SK-N-SH treated with all-trans-retinoic acid at 6 μM for 48 hours (cell line): ENCODE measurements around the gene PYCR2.

Source experiments
- ATAC-seq: fragments of 200-7000 bp; cut with Tn5 transposase; 3 replicates; pipeline ENCODE4 v1.9.1; 2020; ENCODE audit warnings: mild to moderate bottlenecking, moderate library complexity
- BACH2 ChIP-seq: fragments of 250-450 bp; sonication (Bioruptor Pico); IDR thresholded peaks from 2 replicates; pipeline ENCODE4 v1.9.0; 2021; ENCODE audit warnings: mild to moderate bottlenecking, borderline replicate concordance
- CREB5 ChIP-seq: fragments of 250-450 bp; sonication (Bioruptor Pico); IDR thresholded peaks from 2 replicates; pipeline ENCODE4 v1.5.1; 2020; ENCODE audit warnings: low read depth, mild to moderate bottlenecking, moderate library complexity
- CSDC2 ChIP-seq: fragments of 250-450 bp; sonication (Bioruptor Pico); IDR thresholded peaks from 2 replicates; pipeline ENCODE4 v1.5.0; 2020; ENCODE audit warnings: mild to moderate bottlenecking, moderate library complexity
- CSRNP3 ChIP-seq: fragments of 250-450 bp; sonication (Bioruptor Pico); IDR thresholded peaks from 2 replicates; pipeline ENCODE4 v1.5.1; 2021; ENCODE audit warnings: mild to moderate bottlenecking, moderate library complexity
- ESRRG ChIP-seq: fragments of 250-450 bp; sonication (Bioruptor Pico); IDR thresholded peaks from 2 replicates; pipeline ENCODE4 v1.6.1; 2021; ENCODE audit warnings: mild to moderate bottlenecking
- GLIS3 ChIP-seq: fragments of 250-450 bp; sonication (Bioruptor Pico); IDR thresholded peaks from 2 replicates; pipeline ENCODE4 v1.5.0; 2020; ENCODE audit warnings: mild to moderate bottlenecking, moderate library complexity
- ISL1 ChIP-seq: fragments of 250-450 bp; sonication (Bioruptor Pico); IDR thresholded peaks from 2 replicates; pipeline ENCODE4 v2.1.2; 2022; ENCODE audit warnings: mild to moderate bottlenecking, moderate library complexity
- OSR1 ChIP-seq: fragments of 250-450 bp; sonication (Bioruptor Pico); IDR thresholded peaks from 2 replicates; pipeline ENCODE4 v1.8.0; 2022; ENCODE audit warnings: moderate library complexity, mild to moderate bottlenecking, inconsistent platforms
- PATZ1 ChIP-seq: fragments of 250-450 bp; sonication (Bioruptor Pico); IDR thresholded peaks from 2 replicates; pipeline ENCODE4 v1.8.0; 2020; ENCODE audit warnings: mild to moderate bottlenecking, moderate library complexity, borderline replicate concordance
- PPARA ChIP-seq: fragments of 250-450 bp; sonication (Bioruptor Pico); IDR thresholded peaks from 2 replicates; pipeline ENCODE4 v1.5.0; 2020; ENCODE audit warnings: mild to moderate bottlenecking, borderline replicate concordance
- RARB ChIP-seq: fragments of 250-450 bp; sonication (Bioruptor Pico); IDR thresholded peaks from 2 replicates; pipeline ENCODE4 v1.8.0; 2021; ENCODE audit warnings: mild to moderate bottlenecking, moderate library complexity
- SNAI2 ChIP-seq: fragments of 250-450 bp; sonication (Bioruptor Pico); IDR thresholded peaks from 2 replicates; pipeline ENCODE4 v1.5.0; 2020; ENCODE audit warnings: mild to moderate bottlenecking, moderate library complexity
- TCF4 ChIP-seq: fragments of 250-450 bp; sonication (Bioruptor Pico); IDR thresholded peaks from 2 replicates; pipeline ENCODE4 v1.8.0; 2021; ENCODE audit warnings: mild to moderate bottlenecking, moderate library complexity, borderline replicate concordance
- TSHZ2 ChIP-seq: fragments of 250-450 bp; sonication (Bioruptor Pico); IDR thresholded peaks from 2 replicates; pipeline ENCODE4 v1.5.0; 2020; ENCODE audit warnings: mild to moderate bottlenecking, moderate library complexity
- ZC3H10 ChIP-seq: fragments of 250-450 bp; sonication (Bioruptor Pico); IDR thresholded peaks from 2 replicates; pipeline ENCODE4 v1.5.1; 2021; ENCODE audit warnings: mild to moderate bottlenecking, moderate library complexity
- ZFP3 ChIP-seq: fragments of 250-450 bp; sonication (Bioruptor Pico); IDR thresholded peaks from 2 replicates; pipeline ENCODE4 v1.5.0; 2020; ENCODE audit warnings: mild to moderate bottlenecking, moderate library complexity
- ZFP30 ChIP-seq: fragments of 450-650 bp; formaldehyde crosslinking; IDR thresholded peaks from 2 replicates; pipeline ENCODE4 v1.5.0; 2022; ENCODE audit warnings: mild to moderate bottlenecking, moderate library complexity
- ZNF565 ChIP-seq: fragments of 450-650 bp; formaldehyde crosslinking; conservative IDR thresholded peaks from 2 replicates; pipeline ENCODE4 v1.5.0; 2020; ENCODE audit warnings: low read depth, mild to moderate bottlenecking, moderate library complexity
- ZNF70 ChIP-seq: fragments of 450-650 bp; formaldehyde crosslinking; IDR thresholded peaks from 2 replicates; pipeline ENCODE4 v1.5.0; 2020; ENCODE audit warnings: mild to moderate bottlenecking, moderate library complexity
- ZNF8 ChIP-seq: fragments of 450-650 bp; formaldehyde crosslinking; IDR thresholded peaks from 2 replicates; pipeline ENCODE4 v1.5.0; 2020; ENCODE audit warnings: mild to moderate bottlenecking, moderate library complexity

The PYCR2 gene

DNA sequence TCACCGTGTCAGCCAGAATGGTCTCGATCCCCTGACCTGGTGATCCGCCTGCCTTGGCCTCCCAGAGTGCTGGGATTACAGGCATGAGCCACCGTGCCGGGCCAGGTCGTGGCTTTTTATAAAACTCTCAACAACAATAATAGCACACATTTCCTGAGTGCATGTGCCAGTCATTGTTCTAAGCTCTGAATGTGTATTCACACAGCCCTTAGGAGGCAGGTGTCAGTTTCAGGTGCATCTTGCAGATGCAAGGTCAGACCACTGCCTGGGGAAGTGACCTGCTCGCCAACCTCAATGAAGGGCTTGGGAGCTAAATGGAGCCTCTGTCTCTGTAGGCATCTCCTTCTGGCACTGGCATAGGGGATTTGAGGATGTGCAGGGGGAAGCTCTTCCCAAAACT is 18.5 kb upstream of the PYCR2 start:
- TF ChIP-seq ZC3H10 (CRISPR knock-in tag): no peak
- TF ChIP-seq OSR1 (CRISPR knock-in tag): no peak
- TF ChIP-seq RARB: no peak
- no peak for TF ChIP-seq ZNF70 (CRISPR knock-in tag)
- TF ChIP-seq CREB5 (CRISPR knock-in tag): no peak
- TF ChIP-seq ZNF565 (CRISPR knock-in tag): no peak
- TF ChIP-seq BACH2 (CRISPR knock-in tag): no peak
- TF ChIP-seq PATZ1 (CRISPR knock-in tag): no peak
- TF ChIP-seq CSRNP3 (CRISPR knock-in tag): no peak
- no peak for TF ChIP-seq ZFP3 (CRISPR knock-in tag)
- TF ChIP-seq CSDC2 (CRISPR knock-in tag): no peak
- no peak for TF ChIP-seq ZFP30 (CRISPR knock-in tag)
- no peak for TF ChIP-seq SNAI2 (CRISPR knock-in tag)
- no peak for TF ChIP-seq PPARA (CRISPR knock-in tag)
- TF ChIP-seq ESRRG (CRISPR knock-in tag): no peak
- no peak for TF ChIP-seq ISL1 (CRISPR knock-in tag)
- no peak for ATAC-seq

GRCh38 chr1:225941942-225942222 is 17.8 kb upstream of the PYCR2 start:
- TF ChIP-seq PATZ1 (CRISPR knock-in tag) (no peak), CSRNP3 (CRISPR knock-in tag) (no peak), ZC3H10 (CRISPR knock-in tag) (no peak), OSR1 (CRISPR knock-in tag) (no peak), ISL1 (CRISPR knock-in tag) (no peak), ZFP3 (CRISPR knock-in tag) (no peak), TCF4 (CRISPR knock-in tag) (no peak), ZNF8 (no peak), ZNF565 (CRISPR knock-in tag) (no peak), ESRRG (CRISPR knock-in tag) (no peak), PPARA (CRISPR knock-in tag) (no peak), CSDC2 (CRISPR knock-in tag) (no peak), RARB (no peak), TSHZ2 (CRISPR knock-in tag) (no peak), GLIS3 (no peak)
- no peak for ATAC-seq
